ENCODE measurements around the gene IMPG1. TPM values are rescaled to one million over a fixed set of nuclear protein-coding genes. Genes with fewer than 3 reads are reported as not detected.

The IMPG1 gene
- total and polyA plus RNA-seq, 2 of the 8 experiments (the other 6 are each of a cell fraction or from before 2014, with no cell fraction given), result 0.02 TPM; not detected in 1

DNA sequence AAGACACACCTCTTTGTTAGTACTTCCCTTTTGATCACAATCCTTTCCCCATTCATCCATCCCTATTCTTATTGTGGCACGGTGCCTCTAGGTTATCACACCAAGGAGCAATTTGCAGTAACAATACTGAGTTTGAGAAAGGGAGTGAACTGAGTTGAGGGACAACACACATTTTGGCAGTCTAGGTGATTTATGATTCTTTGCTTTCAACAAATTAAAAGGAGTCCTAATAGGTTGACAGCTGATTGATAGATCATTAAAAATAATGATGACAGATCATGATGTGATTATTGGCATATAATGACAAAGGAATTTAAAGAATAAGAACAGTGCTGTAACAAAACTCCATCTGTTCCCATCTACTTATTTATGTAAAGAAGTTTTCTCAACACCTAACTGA lies 36.7 kb downstream of the IMPG1 start (continued):
- TF ChIP-seq SP1 (IDR thresholded peaks at IDR 0.05; ENCODE audit: low read depth, low read length), result no peak
